ENCODE results near the gene PRAF2.

Gene PRAF2

DNA sequence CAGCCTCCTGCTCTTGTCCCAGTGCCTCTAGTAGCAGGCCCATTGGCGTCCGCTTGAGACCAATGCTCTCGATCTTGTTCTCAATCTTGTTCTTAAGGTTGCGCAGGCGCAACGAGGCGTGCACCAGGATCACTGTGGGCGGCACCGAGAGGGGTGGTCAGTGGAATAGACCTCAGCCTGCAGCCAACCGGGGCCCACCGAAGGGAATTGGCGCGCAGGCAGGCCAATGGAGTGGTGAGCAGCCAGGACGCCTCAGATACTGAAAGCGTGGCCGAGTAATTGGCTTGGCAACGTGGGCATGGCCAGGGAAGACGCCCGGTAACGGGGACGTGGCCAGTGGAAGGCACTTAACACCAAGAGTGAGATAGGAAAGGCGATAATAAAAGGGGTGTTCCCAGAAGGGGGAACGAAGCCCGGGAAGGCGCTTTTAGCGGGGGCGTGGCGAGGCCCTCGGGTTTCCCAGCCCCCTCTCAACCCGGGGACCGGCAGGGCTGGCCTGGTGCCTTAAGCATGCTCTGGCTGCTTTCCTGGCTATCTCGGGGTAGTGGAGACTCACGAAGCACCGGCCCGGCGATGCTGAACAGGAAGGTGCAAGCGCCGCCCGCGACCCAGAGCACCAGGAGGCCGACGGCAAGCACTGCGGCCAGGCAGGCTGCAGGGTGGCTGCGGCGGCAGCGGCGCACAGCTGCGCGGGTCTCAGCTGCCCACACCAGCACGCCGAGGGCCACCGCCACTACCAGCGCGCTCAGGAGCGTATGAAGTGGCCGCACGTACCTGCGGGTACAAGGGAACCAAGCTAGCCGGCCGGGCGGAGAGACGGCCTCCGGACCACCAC lies 1.7 kb downstream of the PRAF2 start:
- peak; percentile 54 for DNase-seq

DNA sequence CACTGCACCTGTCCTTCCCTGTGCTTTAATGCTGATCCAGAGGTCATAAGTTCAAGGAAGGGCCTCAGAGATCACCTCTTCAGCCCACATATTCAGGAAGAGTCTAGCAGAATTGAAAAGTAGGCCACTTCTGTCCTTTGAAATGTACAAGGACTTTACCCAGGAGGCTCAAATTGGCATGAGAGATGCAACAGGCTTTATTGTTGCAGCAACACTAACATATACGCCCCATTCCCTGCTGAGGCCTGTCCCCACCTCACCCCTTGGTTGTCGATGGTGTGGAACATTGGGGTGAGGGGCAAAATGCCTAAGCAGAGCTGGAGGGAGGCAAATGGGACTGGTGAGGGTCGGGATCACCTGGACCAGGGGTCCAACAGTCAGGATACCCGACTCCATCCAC lies 2.8 kb downstream of the PRAF2 start:
- DNase-seq, result no peak

DNA sequence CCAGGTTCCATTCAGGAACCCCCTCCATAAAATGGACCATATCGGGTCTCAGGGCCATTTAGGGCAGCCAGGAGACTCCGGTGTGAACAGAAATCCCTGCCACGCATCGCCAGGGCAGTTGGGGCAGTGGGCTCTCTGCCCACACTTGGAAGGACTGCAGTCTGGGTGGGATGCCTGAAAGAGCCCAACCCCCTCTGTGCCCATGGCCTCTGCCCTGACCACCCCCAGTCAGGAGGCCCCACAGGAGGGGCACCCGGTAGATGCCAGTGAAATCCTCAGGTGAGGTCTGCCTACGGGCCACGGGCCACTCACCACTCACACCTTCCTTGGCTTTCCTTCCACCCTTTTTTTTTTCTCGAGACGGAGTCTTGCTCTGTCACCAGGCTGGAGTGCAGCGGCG lies 4.8 kb downstream of the PRAF2 start:
- no peak for DNase-seq

DNA sequence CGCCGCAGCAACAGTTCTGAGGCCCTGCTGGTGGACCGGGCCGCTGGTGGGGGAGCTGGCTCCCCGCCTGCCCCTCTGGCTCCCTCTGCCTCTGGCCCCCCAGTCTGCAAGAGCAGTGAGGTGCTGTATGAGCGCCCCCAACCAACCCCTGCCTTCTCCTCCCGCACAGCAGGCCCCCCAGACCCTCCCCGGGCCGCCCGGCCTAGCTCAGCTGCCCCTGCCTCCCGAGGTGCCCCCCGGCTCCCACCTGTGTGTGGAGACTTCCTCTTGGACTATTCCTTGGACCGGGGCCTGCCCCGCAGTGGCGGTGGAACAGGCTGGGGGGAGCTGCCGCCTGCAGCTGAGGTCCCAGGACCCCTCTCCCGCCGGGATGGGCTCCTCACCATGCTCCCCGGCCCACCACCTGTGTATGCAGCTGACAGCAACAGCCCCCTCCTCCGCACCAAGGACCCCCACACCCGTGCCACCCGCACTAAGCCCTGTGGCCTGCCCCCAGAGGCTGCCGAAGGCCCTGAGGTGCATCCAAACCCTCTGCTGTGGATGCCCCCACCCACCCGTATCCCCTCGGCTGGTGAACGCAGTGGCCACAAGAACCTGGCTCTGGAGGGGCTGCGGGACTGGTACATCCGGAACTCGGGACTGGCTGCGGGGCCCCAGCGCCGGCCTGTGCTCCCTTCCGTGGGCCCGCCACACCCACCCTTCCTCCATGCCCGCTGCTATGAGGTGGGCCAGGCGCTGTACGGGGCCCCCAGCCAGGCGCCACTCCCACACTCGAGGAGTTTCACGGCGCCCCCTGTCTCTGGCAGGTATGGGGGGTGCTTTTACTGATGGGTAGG lies 6.3 kb downstream of the PRAF2 start:
- DNase-seq, result no peak

DNA sequence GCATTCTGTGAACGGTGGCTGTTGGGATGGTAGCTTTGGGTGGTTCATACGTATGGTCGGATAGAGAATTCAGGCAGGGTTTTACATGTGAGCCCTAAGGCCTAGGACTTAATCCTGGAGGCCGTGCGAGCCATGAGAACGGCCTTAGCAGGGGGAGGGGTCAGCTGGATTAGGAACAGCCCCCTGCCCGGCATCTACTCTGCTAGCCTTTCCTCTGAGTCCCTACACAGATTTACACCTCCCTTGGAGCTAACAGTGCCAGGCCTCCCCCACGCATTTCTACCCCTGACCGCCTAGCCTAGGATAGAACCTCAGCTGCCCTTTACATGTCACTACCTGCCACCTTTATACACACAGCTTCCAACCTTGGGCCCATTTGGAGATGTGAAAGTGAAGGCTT lies 7.1 kb downstream of the PRAF2 start:
- DNase-seq, result no peak

DNA sequence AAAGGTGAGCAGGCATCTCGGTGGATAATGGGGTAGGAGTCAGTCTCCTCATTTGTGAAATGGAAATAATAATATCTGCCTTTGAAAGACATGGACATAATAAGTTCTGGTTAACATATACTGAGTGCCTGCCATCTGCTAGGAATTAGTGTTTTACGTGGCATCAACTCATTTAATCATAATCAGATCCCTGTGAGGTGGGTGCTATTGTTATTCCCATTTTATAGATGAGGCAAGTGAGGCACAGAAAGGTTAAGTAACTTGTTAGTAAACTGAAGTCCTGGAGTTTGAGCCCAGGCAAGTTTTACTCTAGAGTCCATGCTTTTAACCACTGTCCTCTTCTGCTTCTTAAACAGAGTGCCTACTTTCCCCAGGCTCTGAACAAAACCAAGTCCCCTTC lies 7.5 kb downstream of the PRAF2 start:
- no peak for DNase-seq

DNA sequence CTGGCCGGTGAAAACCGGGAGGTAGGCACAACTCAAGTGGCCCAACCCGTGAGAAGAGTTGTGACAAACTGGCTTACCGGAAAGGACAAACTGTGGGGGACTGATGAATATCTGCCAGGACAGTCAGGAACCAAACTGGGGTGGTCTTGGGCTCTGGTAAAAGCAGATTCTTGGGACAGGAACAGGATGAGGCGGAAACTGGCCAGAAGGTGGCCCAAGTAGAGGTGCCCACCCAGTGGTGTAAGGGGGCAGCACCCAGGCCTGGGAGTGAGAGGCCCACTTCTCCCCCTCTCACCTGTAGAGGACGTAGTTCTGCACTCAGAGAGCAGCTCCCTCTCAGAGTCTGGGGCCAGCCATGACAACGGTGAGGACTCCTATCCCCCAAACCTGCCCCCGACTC lies 9.1 kb downstream of the PRAF2 start:
- DNase-seq, result no peak

DNA sequence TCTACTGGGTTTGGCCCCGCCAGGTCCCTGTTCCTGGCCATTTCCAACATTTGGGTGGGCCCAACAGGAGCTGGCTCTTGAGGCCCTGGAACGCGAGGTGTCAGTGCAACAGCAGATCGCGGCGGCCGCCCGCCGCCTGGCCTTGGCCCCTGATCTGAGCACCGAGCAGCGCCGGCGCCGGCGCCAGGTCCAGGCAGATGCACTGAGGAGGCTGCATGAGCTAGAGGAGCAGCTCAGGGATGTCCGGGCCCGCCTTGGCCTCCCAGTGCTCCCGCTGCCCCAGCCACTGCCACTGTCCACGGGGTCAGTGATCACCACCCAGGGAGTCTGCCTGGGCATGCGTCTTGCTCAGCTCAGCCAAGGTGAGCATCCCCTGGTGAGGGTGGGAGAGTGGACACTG lies 9.5 kb downstream of the PRAF2 start:
- no peak for DNase-seq

DNA sequence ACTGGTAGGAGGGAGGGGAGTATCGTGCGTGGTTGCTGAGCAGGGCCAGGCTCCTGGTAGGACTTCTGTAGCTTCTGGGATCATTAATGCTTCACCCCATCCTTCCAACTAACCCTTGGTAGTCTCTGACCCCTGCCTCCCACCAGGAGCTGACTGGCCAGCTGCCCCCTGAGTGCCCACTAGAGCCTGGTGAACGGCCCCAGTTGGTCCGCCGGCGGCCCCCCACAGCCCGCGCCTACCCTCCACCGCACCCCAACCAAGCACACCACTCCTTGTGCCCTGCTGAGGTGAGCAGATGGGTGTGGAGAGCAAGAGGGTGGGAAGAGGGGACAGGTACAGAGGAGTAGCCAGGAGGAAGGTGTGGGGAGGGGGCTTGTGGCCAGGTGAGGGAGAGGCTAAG lies 10.1 kb downstream of the PRAF2 start:
- no peak for DNase-seq

DNA sequence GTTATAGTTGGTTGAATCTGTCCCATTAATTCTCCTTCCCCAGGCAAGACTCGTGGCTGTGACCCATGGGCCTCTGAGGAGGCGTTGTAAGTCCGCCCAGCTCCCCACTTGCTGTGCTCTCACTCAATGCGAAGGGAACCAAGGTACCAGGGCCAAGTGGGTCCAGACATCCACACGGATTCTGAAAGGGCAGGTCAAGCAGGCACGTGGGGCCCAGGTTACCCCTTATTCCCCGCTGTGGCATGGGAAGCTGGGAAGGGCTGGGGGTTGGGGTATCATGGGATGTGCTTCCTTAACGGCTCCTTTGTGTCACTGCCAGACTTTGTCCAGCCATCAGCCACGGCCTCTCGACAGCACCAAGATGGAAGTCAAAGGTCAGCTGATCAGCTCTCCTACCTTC lies 11.9 kb downstream of the PRAF2 start:
- DNase-seq, result no peak

DNA sequence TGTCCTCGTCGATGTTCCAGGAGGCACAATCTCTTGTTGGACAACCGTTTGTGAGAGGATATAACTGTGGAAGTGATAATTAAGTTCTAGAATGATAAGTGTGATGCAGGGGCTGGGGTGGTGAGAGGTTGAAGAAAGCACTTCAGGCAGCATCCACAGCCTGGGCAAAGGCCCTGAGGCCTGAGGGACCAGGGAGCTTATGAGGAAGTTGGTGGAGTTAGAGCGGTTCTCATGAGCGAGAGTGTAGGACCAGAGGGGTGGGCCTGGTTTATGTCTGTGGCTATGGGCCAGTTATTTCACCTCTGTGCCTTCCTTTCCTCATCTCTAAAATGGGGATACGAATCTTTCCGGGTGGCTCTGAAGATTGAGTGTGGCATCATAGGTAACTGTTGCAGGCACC lies 12.3 kb downstream of the PRAF2 start:
- DNase-seq, result no peak

DNA sequence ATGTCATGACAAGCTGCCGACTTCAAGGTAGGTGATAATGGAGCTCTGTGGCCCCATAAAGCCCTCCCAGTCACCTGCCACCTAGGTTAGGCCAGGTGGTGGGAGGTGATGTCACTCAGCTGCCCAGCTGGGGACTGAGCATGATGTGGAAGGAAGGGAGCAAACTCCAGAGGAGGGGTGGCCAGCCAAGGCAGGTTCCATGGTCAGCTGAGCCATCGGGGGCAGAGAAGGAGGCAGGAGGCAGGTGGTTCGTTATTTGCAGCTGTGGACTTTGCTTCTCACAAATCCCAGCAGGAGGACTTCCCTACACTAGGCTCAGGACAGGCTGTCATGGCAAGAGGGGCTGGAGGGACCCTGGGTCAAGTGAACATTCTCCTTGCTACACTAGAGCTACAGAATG lies 12.9 kb downstream of the PRAF2 start:
- DNase-seq, result no peak

DNA sequence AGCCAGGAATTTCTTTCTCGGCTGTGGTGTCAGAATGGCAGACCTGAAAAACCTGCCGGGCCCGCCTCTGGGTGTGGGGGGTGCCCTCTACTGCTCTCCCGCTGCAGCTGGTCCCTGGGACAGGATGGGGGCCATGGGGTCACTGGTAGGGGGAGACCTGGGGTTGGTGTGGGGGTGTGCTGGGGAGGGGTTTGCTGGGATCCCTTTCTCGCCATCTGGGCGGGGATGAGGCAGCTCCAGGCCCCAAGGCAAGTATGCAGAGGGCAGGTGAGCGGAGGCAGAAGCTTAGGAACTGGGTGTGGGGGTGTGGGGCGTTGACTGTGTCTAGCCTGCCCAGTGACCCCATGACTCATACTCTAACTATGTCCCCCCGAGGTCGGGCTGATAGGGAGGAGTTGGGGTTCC lies 14.1 kb downstream of the PRAF2 start:
- no peak for DNase-seq

DNA sequence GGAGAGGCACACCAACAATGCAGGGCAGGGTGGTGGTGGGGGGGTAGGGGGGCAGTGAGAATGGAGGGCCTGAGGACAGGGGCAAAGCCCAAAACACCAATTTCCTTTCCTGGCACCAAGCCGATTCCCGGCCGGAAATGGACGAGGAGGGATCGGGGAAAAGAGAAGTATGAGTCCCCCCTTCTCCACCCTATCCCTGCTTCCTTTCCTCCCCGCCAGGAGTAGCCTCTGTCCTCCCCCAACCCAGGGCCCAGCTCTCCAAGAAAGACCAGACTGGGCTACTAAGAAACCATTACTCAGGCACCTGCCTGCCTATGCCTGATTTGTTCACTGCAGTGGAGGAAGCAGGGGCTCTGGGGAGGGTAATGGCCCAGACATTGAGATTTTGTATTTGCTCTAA lies 14.6 kb downstream of the PRAF2 start:
- no peak for DNase-seq

DNA sequence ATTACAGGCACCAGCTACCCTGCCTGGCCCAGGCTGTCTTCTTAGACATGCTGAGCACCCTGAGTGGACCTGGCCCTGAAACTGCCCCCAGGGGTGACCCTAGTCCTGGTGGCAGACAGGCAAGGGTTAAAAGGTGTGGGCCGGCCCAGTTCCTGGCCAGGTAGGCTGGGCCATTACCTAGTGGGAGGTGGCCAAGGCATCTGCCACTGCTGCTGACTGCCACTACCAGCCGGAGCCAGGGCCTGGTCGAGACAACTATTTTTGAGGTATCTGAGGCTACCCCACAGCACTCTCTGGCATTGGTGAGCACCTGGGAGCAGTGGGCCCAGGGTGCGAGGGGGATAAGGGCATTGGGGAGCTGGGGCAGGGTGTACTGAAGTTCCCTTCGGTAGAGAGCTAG lies 15.0 kb downstream of the PRAF2 start, which contains the start of gene CCDC120:
CCDC120 (plus strand) TSS at position 206 of the 400 bp plus-strand sequence. CDS start 3,043 bp downstream, outside the sequence.
- no peak for DNase-seq

DNA sequence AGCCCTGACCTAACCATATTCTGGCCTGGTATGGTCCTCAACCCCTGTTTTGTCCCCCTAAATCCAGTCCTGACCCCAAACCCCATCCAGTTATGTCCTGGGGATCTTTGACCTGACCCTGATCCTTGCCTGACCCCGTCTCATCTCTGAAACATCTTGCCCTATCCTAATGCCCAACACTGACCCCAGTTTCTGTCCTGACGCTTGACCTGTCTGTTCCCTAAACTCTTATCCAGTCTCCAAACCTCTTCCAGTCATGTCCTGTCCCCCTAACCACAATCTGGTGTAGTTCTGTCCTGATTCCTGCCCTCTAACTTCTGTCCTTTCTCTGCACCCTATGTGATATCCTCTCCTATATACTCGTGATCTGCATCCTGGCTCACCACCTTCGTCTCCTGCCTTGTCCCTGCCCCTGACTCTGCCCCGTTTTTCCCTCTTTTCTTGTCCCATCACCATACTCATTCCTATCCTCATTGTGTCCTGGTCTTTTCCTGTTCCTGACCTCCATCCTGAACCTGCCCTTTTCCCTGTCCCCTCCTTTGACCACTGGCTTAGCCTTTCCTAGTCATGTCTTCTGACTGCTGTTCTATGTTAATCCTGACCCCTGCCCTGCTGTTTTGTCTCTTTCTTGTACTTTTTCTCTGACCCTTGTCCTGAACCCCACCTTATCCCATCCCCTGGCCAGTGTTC lies 19.6 kb downstream of the PRAF2 start:
- no peak for DNase-seq

DNA sequence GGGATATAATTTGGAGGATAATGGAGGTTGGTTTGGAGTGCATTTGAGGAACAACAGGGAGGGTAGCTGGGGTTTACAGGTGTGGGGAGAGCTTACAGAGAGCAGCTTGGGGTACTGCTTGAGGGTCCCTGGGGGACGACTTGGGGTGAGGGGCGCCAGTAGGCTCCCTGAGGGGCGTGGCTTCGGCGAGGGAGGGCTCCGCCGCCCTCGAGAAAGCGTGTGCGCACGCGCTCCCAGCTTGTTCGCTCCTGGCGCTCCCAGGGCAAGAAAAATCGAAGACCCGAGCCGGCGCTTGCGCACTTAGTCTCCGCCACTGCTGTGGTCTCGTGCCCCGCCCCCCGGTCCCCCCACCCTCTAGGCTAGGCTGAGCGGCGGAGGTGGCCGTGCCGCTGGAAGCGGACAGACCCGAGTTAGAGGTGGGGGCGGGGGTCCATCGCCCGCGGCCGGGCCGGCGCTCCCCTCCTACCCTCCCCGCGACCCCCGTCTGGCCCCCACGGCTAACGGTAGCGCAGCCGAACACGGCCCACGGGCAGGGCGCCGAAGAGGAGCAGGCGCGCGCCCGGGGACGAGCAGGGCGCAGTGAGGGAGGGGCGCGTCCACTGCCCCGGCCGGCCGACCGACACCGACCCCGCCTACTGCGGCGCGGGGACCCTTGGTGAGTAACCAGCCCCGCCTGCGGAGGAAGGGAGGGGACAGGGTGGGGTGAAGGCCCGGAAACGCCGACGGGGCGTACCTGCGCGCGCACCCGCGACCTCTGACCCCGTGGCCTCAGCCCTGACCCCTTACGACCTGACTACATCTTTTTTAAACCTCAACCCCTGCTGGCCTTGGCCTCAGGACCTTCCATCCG lies 20.4 kb downstream of the PRAF2 start:
- DNase-seq, result peak; percentile 68

DNA sequence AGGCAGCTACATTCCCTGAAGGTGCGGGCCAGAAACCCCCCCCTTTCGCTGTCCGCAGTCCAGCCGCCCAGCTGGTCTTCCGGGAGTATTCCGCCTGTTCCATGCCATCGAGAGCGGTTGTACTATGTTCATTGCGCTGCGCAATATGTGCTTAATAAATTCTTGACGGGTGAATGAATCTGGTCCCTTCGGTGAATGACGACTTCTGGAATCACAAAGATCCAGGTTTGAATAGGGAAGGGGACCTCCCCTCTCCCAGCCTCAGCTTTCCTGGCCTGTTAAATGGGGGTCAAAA lies 29.9 kb downstream of the PRAF2 start:
- DNase-seq, result no peak

DNA sequence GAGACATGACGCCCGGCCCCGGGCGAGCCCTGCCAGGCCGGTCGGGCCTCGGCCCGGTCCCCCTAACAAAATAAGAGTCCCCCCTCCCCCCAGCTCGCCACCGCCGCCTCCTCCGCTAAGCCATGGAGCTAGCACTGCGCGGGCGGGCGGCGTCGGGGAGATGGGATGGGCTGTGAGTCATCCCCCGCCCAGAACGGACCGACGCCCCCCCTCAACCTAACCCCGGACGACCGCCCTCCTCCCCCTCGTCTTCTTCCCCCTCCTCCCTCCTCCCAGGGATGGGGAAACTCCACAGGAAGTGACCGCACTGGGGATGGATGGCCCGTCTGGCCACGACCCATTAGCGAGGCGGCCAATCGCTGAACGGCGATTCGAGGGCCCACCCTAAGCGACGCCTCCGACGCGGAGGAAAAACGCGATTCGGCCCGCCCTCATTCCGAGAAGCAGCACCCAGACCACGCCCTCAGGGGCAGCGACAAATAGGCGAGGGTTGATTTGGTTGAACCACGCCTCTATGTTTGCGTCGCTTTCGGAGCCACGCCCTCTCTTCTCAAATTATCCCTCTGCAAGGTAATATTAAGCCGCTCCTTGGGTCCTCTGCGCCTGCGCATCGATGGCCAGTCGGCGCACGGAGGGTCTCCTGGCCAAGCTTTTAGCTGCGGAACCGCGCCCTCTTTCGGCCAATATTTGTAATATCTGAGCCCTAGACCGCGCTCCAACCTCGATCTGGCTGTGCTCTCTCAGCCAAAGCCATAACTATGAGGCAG lies 30.4 kb downstream of the PRAF2 start, which contains the start of gene TFE3:
TFE3 (minus strand) TSS at position 138 of the 767 bp plus-strand sequence; CDS start at position 7, 131 bp downstream.
- DNase-seq, result peak; percentile 99

DNA sequence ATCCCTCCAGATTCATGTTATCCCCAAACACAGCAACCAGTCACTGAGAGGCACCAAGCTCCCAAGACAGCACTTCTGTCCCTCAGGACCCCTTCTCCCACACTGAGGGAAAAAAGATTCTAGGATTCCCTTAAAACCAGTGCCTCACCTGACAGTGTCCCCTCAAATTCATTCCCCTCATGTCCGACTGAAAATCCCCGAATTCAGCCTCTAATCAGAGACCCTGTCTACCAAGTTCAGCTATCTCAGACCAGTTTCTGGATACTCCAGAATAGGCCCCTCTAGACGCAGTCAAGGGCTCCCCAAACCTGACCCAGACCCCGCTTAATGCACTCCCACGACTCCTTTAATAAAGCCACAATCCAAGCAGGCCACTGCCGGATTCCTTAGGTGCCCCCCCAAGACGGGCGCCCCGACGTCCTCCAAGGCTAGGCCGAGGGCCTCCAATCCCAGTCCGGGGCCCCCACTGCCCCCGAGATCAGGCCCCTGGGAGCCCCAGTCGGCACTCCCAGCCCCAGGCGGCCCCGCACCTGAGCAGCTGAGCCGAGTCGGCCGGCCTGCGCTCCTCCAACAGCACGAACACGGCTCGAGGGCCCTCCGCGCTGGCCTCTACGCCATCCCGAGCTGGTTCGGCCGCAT lies 31.1 kb downstream of the PRAF2 start:
- peak; percentile 4 for DNase-seq
